NK-92 (cell line): Measurements from ENCODE around the gene AMBRA1.
"Not testable (repeated sequence)": the region's sequence is repeated elsewhere in the genome, so short reads cannot be mapped to it uniquely, and the experiment has no call there.

ENCODE experiments used
- DNase-seq: peaks from one replicate; lab custom pipeline; 2025; ENCODE audit not compliant: unreplicated experiment; lab: John Stamatoyannopoulos, UW

The AMBRA1 gene

DNA sequence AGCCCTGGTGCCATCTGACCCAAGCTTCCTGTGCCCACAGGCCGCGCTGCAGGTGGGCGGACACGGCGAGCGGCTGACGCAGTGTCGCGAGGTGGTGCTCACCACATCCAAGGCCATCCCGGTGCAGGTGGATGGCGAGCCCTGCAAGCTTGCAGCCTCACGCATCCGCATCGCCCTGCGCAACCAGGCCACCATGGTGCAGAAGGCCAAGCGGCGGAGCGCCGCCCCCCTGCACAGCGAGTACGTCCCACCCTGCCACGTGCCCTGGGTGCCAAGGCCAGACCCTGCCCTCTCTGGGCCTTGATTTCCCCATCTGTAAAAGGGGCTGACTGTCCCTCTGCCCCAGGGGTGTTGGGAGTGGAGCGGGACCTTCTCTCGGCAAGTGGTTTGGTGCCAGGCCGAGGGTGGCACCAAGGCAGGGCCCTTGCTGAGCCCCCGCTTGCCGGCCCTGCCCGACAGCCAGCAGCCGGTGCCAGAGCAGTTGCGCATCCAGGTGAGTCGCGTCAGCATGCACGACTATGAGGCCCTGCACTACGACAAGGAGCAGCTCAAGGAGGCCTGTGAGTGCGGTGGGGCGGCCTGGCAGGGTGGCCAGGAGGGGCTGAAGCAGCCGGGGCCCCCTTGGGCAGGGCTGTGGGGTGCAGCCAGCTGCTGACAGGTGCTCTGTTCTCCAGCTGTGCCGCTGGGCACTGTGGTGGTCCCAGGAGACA is 218.3 kb downstream of the AMBRA1 start:
- no peak for DNase-seq

DNA sequence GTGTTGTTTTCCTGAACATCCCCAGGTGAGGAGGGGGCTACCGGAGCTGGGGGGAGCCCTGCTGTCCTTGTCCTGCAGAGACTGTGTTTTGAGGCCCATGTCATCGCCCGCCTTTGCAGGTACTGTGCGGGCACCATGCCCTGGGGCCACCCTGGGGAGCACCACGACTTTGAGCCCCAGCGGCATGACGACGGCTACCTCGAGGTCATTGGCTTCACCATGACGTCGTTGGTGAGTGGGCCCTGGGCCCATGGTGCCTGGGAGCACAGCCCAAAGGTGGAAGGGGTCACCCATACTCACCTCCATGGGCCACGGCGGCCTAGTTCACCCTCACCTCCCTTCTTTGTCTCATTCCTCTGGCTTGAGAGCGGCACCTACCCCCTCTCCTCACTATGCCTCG is 219.0 kb downstream of the AMBRA1 start:
- no peak for DNase-seq

DNA sequence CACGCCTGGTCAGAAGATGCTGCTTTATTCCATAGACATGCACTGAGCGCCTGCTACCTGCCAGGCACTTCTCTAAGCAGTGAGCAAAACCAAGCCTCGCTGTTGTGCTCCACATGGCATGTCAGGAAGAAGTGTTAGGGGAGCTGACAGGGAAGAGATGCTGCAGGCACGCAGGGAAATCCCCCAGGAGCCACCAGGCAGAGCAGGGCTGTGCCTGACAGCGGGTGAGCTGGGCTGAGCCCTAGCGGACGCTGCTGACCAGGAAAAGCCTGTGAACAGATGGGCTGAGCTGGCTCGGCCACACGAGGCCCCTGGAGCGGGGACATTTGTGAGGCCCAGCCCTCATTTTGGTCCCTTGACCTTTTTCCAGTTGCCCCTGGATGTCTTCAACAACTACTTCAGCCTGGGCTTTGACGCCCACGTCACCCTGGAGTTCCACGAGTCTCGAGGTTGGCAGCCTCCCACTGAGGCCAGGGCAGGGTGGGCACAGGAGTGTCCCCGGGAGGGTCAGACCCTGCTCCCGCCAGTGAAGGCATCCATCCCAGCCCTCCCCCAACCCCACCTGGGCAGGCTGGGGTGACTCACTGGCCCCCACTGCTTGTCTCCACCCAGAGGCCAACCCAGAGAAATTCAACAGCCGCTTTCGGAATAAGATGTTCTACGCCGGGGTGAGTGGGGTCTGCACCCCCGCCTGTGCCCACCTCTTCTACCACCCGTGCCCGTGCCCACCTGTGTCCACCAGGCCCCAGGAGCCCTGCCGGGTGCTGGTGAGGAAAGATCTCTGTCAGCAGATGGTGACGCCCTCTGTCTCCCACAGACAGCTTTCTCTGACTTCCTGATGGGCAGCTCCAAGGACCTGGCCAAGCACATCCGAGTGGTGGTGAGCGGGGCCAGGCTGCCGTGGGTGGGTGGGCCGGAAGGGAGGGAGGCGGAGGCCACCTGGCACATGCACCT is 219.8 kb downstream of the AMBRA1 start:
- no peak for DNase-seq

DNA sequence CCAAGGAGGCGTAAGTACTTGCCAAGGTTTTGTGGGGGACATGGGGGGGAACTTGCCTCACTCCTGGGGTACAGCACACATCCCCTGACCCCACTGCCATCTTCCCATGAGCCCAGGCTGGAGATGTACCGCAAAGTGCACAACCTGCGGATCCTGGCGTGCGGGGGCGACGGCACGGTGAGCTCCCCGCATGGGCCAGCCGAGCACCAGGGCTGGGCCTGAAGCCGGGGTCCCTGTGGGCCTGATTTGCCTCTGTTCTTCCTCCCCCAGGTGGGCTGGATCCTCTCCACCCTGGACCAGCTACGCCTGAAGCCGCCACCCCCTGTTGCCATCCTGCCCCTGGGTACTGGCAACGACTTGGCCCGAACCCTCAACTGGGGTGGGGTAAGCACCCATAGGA is 221.3 kb downstream of the AMBRA1 start:
- DNase-seq, result not testable (repeated sequence)

- DNase-seq, result no peak
Observed at GRCh38 chr11:46372086-46372485, 221.7 kb downstream of the AMBRA1 start.

DNA sequence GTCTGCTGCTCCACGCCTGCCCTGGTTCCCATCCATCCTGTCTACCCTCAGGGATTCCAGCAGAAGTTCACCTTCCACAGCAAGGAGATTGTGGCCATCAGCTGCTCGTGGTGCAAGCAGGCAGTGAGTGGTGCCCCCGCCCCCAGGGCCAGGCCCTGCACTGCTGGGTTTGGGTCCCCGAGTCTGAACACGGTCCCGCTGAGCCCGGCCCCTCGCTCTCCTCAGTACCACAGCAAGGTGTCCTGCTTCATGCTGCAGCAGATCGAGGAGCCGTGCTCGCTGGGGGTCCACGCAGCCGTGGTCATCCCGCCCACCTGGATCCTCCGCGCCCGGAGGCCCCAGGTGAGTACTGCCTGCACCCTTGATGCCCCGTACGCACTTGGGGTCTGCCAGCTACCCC is 222.6 kb downstream of the AMBRA1 start:
- DNase-seq, result not testable (repeated sequence)

- no peak for DNase-seq
Observed at GRCh38 chr11:46370253-46370652, 223.6 kb downstream of the AMBRA1 start.

GRCh38 chr11:46369458-46370152 is 224.2 kb downstream of the AMBRA1 start:
- no peak for DNase-seq

- DNase-seq, result no peak
Observed at GRCh38 chr11:46367916-46368267, 225.9 kb downstream of the AMBRA1 start.

GRCh38 chr11:46367244-46367915 is 226.4 kb downstream of the AMBRA1 start:
- DNase-seq, result no peak

GRCh38 chr11:46366661-46367161 is 227.1 kb downstream of the AMBRA1 start:
- no peak for DNase-seq

- no peak for DNase-seq
Observed at GRCh38 chr11:46366260-46366659, 227.6 kb downstream of the AMBRA1 start.

GRCh38 chr11:46364791-46365190 is 229.0 kb downstream of the AMBRA1 start:
- DNase-seq, result no peak

DNA sequence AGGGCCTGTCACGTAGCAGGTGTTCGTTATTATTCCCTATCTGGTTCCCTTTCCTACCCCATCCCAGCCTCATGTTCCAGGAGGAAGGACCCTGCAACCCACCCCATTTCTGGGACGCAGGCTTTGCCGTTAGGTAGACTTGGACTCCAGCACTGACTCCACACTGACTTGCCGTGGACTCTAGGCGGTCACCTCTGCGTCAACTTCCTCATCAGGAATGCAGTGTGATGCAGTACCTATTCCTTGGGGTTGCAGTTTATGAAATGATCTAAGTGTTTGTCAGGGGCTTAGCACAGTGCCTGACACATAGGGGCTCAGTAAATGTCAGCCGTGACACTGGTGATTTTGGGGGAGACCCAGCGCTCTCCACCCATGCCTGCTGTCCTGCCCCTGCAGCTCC is 229.8 kb downstream of the AMBRA1 start:
- no peak for DNase-seq

GRCh38 chr11:46363455-46364005 is 230.3 kb downstream of the AMBRA1 start:
- DNase-seq, result no peak

DNA sequence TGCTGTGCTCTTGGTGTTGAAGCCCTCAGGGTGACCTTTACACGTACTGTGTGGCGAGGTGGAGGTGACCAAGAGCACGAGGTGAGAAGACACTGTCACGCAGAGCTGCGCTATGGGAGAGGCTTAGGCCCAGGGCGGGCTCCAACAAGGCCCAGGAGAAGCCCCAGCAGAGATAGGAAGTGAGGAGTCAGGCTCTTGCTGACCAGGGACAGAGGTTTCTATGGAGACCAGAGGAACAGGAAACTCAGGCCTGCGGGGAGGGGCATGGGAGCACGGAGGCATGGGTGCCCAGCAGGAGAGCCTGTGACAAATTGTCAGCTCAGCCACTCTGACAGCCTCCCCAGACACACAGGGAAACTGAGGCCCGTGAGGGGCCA is 230.8 kb downstream of the AMBRA1 start:
- DNase-seq, result no peak

DNA sequence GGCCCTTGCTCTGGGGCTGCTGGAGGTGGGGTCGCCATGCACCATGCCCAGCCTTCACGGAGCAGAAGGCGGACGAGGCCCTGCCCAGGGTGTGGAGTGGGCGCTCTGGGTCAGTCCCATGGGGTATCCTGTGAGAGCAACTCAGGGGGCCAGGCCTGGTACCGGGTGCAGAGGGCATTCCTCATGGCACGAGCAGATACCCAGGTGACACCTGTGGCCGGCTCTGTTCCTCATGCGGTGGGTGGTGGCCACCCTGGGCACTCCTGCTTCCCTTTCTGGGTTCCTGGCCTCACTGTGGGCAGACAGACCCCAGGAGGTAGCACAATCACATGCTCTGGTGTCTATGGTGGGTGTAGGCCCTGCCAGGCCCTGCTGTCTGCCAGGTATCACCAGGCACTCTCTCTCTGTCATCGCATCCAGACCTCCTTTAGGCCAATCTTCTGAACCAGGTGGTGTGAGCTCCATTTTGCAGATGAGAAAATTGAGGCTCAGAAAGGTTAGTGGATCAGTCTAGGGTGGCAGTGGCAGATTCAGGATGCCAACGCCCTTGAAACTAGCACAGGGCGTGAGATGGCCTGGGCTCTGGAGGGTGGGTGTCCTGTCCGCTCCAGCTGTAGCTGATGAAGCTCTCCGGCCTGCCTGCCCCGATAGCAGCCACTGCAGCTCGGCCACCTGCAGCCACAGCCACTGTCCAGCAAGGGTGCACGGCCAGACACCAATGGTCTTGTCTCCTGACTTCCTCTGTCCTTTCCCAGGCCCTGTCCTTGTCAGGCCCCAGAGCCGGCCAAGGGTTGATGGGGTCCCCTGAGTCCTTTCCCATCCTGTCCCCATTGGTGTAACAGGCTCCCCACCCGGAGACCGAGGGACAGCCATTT is 231.4 kb downstream of the AMBRA1 start:
- DNase-seq, result no peak

DNA sequence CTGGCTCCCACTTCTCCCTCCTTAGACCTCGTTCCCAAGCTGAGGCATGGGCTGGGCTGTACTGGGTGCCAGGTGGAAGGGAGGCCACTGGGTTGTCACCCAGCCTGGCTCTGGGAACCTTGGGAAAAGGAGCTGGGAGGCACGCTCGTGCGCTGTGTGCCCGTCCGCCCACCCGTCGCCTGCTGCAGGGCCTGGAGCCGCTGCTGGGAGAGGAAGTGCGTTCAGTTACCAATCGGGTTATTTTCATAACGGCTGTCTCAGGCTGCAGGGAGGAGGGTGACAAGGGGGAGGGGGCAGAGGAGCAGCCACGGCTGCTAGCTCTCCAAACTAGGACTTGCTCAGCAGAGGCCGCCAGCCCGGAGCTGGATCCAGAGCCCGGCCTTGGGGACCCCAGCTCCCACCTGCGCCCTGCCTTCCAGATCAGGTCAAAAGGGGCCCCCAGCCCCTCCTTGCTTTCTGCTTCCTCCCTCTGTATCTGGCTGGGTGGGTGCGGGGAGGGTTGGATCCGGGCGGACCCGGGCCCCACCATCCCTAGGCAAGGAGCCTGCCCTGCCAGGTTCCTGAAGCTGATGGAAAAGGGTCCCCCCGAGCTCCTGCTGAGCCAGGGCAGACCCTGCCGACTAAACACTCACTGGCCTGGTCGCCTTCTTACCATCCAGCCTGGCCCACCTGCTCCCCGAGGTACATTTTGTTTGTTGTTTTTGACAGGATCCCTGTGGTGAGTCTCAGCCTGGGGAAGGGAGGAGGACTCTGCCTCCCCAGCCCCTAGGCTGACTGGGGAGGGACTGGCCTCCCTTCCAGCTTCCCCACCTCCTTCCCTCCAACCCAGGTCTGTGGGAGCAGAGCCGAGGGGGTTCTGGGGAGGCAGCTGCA is 232.3 kb downstream of the AMBRA1 start:
- no peak for DNase-seq

GRCh38 chr11:46360878-46361277 is 232.9 kb downstream of the AMBRA1 start:
- DNase-seq, result no peak
